ENCODE measurements around the gene NCAM1.

The NCAM1 gene

GRCh38 chr11:113272281-113272680 is 311.1 kb downstream of the NCAM1 start:
- no peak for DNase-seq (ENCODE audit: low read depth)
- TF ChIP-seq CTCF (conservative IDR thresholded peaks at IDR 0.05; ENCODE audit: low read depth, low read length): no peak
- no peak overlapping the region for H3K4me3 ChIP-seq (ENCODE audit: low read length)

- H3K4me3 ChIP-seq (ENCODE audit: low read length): no peak overlapping the region
- no peak for TF ChIP-seq CTCF (conservative IDR thresholded peaks at IDR 0.05; ENCODE audit: low read depth, low read length)
- DNase-seq (ENCODE audit: low read depth): no peak
These were observed 311.9 kb downstream of the NCAM1 start for GRCh38 chr11:113272927-113273615.

GRCh38 chr11:113273720-113274119 is 312.5 kb downstream of the NCAM1 start:
- no peak for TF ChIP-seq CTCF (conservative IDR thresholded peaks at IDR 0.05; ENCODE audit: low read depth, low read length)
- H3K4me3 ChIP-seq (ENCODE audit: low read length): no peak overlapping the region
- DNase-seq (ENCODE audit: low read depth): no peak

GRCh38 chr11:113274713-113275582 is 313.7 kb downstream of the NCAM1 start:
- peak; percentile 46 for TF ChIP-seq CTCF (conservative IDR thresholded peaks at IDR 0.05; ENCODE audit: low read depth, low read length)
- DNase-seq (ENCODE audit: low read depth): no peak

GRCh38 chr11:113275602-113276001 is 314.4 kb downstream of the NCAM1 start:
- DNase-seq (ENCODE audit: low read depth): no peak
- no peak overlapping the region for H3K4me3 ChIP-seq (ENCODE audit: low read length)
- TF ChIP-seq CTCF (conservative IDR thresholded peaks at IDR 0.05; ENCODE audit: low read depth, low read length): no peak

More at GRCh38 chr11:113274713-113275582, 313.7 kb downstream of the NCAM1 start:
- H3K4me3 ChIP-seq (ENCODE audit: low read length): no peak overlapping the region

- no peak overlapping the region for H3K4me3 ChIP-seq (ENCODE audit: low read length)
- no peak for DNase-seq (ENCODE audit: low read depth)
- no peak for TF ChIP-seq CTCF (conservative IDR thresholded peaks at IDR 0.05; ENCODE audit: low read depth, low read length)
These were observed 315.2 kb downstream of the NCAM1 start for GRCh38 chr11:113276466-113276865.
